Chondrocyte (in vitro differentiated cells): Measurements from ENCODE around the gene IRS1. TPM values are rescaled to one million over a fixed set of nuclear protein-coding genes. Genes with fewer than 3 reads are reported as not detected.

ENCODE experiments used
- DNase-seq: peaks from one replicate; pipeline ENCODE4 v3.0.0; 2021; ENCODE audit warnings: mixed read lengths, low spot score
- H3K27ac Mint-ChIP-seq: one replicate; pipeline ENCODE4 v1.8.0; 2021; ENCODE audit warnings: mild to moderate bottlenecking, moderate library complexity, mixed read lengths; ENCODE audit not compliant: unreplicated experiment
- H3K27me3 Mint-ChIP-seq: 2 replicates; pipeline ENCODE4 v1.8.0; 2021; ENCODE audit warnings: low read depth, mixed read lengths
- H3K36me3 Mint-ChIP-seq: 2 replicates; pipeline ENCODE4 v1.8.0; 2021; ENCODE audit warnings: low read depth, mixed read lengths
- H3K4me1 Mint-ChIP-seq: 2 replicates; pipeline ENCODE4 v1.8.0; 2021; ENCODE audit warnings: low read depth, mild to moderate bottlenecking, mixed read lengths
- H3K4me3 Mint-ChIP-seq: one replicate; pipeline ENCODE4 v1.8.0; 2021; ENCODE audit warnings: mild to moderate bottlenecking, moderate library complexity, mixed read lengths; ENCODE audit not compliant: unreplicated experiment
- H3K9me3 Mint-ChIP-seq: 2 replicates; pipeline ENCODE4 v1.8.0; 2021; ENCODE audit warnings: low read depth, mixed read lengths
- CTCF ChIP-seq: fragments of 200-600 bp; sonication (generic); IDR thresholded peaks from 2 replicates; pipeline ENCODE4 v1.5.0; 2021; ENCODE audit warnings: antibody characterized with exemption, mild to moderate bottlenecking, moderate library complexity
- total RNA-seq: library from RNA; stranded (reverse); gene quantifications from 3 replicates; pipeline ENCODE4 v1.2.1, GENCODE V29; 2021

The IRS1 gene
- total RNA-seq, 1 donor from 2014 or later: 12.0 TPM

- H3K4me3 Mint-ChIP-seq: no peak overlapping the region
- H3K27me3 Mint-ChIP-seq: no peaks in the 10 kb centered on the region
- peaks cover 53% of the 10 kb centered on the region for H3K4me1 Mint-ChIP-seq
- H3K9me3 Mint-ChIP-seq: no peaks in the 10 kb centered on the region
- no peak overlapping the region for H3K27ac Mint-ChIP-seq
- H3K36me3 Mint-ChIP-seq: peaks cover 5% of the 10 kb centered on the region
- no peak for DNase-seq
- no peak for TF ChIP-seq CTCF
These were observed 11.6 kb downstream of the IRS1 start for GRCh38 chr2:226788064-226788463.

GRCh38 chr2:226783885-226784284 is 15.7 kb downstream of the IRS1 start:
- Mint-ChIP-seq H3K4me3 (no peak overlapping the region), H3K27ac (no peak overlapping the region), H3K9me3 (no peaks in the 10 kb centered on the region), H3K36me3 (peaks cover 5% of the 10 kb centered on the region), H3K27me3 (no peaks in the 10 kb centered on the region), H3K4me1 (peaks cover 41% of the 10 kb centered on the region)
- TF ChIP-seq CTCF: no peak
- DNase-seq: no peak

GRCh38 chr2:226782092-226782713 is 17.4 kb downstream of the IRS1 start:
- H3K36me3 Mint-ChIP-seq: peaks cover 8% of the 10 kb centered on the region
- H3K27ac Mint-ChIP-seq: peak overlapping the region; percentile 71
- no peaks in the 10 kb centered on the region for H3K27me3 Mint-ChIP-seq
- H3K9me3 Mint-ChIP-seq: no peaks in the 10 kb centered on the region
- no peak for TF ChIP-seq CTCF
- peaks cover 31% of the 10 kb centered on the region for H3K4me1 Mint-ChIP-seq
- DNase-seq: no peak
- H3K4me3 Mint-ChIP-seq: no peak overlapping the region

- Mint-ChIP-seq H3K4me1 (peaks cover 27% of the 10 kb centered on the region), H3K4me3 (no peak overlapping the region), H3K27me3 (no peaks in the 10 kb centered on the region), H3K36me3 (peaks cover 6% of the 10 kb centered on the region), H3K9me3 (no peaks in the 10 kb centered on the region), H3K27ac (no peak overlapping the region)
- no peak for DNase-seq
- no peak for TF ChIP-seq CTCF
These were observed 19.2 kb downstream of the IRS1 start for GRCh38 chr2:226780431-226780830.

GRCh38 chr2:226777611-226778010 is 22.0 kb downstream of the IRS1 start:
- Mint-ChIP-seq H3K36me3 (peaks cover 12% of the 10 kb centered on the region), H3K4me1 (peaks cover 35% of the 10 kb centered on the region), H3K27me3 (no peaks in the 10 kb centered on the region), H3K4me3 (no peak overlapping the region), H3K27ac (peak overlapping the region; percentile 23), H3K9me3 (peaks cover 11% of the 10 kb centered on the region)
- no peak for DNase-seq
- TF ChIP-seq CTCF: no peak
